ENCODE data around the gene PDE4D.

Gene PDE4D

DNA sequence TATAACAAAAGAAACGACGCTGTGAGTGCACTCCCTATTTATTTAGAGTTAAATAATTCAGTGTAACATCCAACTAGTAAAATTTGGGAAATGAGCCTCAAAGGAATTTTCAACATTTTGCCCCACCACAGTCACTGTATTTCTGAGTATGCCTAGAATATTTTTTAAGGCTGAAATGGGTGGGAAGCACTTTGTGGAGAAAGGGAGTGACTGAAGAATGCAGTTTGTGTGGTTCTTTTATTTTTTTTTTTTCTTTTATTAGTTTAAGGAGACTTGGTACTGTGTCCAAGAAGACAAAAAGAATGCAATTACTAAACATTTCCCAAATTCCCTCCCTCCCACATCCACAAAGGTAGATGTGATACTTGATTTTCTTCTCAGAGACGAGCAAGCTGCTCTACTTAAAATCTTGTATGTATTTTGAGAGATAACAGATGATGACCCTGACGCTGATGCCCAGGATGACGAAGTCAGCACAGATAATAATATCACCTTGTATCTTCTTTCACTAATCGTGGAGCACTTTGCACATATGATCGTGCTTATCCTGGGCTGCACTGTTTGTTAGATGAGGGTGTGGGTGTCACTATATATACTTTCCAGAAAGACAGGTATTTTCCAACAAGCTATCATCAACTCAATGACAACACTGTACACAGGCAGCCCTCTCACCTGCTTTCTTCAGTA lies 724.3 kb downstream of the PDE4D start:
- no peak overlapping the region for H3K4me3 ChIP-seq (ENCODE audit: low read depth in 1 of 2, low read length in 2 of 2)
- H3K27me3 ChIP-seq (ENCODE audit: control insufficient read depth in 1 of 2, insufficient read depth in 2 of 2, low read length in 2 of 2) = no peaks in the 10 kb centered on the region
- H3K9ac ChIP-seq (ENCODE audit: low read depth in 1 of 2, low read length in 2 of 2) = no peak overlapping the region
- H3K9me3 ChIP-seq (ENCODE audit: control insufficient read depth in 1 of 2, low read length in 2 of 2) = no peaks in the 10 kb centered on the region
- no peaks in the 10 kb centered on the region for H3K4me1 ChIP-seq (ENCODE audit: control insufficient read depth in 1 of 2, insufficient read depth in 2 of 2, low read length in 2 of 2)
- no peaks in the 10 kb centered on the region for H3K36me3 ChIP-seq (ENCODE audit: control insufficient read depth in 1 of 2, insufficient read depth in 2 of 2, low read length in 2 of 2)
- no peak overlapping the region for H3K27ac ChIP-seq (ENCODE audit: low read depth, low read length)

DNA sequence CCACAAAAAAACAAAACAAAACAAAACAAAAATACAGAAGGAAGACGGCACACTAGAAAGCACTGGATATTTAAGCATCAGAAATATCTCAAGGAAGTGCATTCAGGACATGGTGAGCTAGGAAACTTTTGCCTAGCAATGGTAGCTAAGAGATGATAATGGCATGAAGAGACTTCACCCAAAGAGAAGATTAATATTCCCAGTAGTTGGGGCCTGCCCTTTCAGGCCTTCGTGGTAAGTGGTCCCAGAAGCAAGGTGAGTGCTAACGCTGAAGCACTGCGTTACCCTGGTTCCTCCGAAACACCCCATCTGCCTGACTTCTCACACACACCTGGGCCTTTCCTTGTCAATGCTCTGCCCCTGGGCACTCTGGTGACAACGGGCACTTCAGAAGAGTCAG lies 725.5 kb downstream of the PDE4D start:
- Histone ChIP-seq H3K27ac (ENCODE audit: low read depth, low read length) (no peak overlapping the region), H3K9me3 (ENCODE audit: control insufficient read depth in 1 of 2, low read length in 2 of 2) (no peaks in the 10 kb centered on the region), H3K4me1 (ENCODE audit: control insufficient read depth in 1 of 2, insufficient read depth in 2 of 2, low read length in 2 of 2) (no peaks in the 10 kb centered on the region), H3K27me3 (ENCODE audit: control insufficient read depth in 1 of 2, insufficient read depth in 2 of 2, low read length in 2 of 2) (no peaks in the 10 kb centered on the region), H3K36me3 (ENCODE audit: control insufficient read depth in 1 of 2, insufficient read depth in 2 of 2, low read length in 2 of 2) (no peaks in the 10 kb centered on the region), H3K4me3 (ENCODE audit: low read depth in 1 of 2, low read length in 2 of 2) (no peak overlapping the region), H3K9ac (ENCODE audit: low read depth in 1 of 2, low read length in 2 of 2) (no peak overlapping the region)

DNA sequence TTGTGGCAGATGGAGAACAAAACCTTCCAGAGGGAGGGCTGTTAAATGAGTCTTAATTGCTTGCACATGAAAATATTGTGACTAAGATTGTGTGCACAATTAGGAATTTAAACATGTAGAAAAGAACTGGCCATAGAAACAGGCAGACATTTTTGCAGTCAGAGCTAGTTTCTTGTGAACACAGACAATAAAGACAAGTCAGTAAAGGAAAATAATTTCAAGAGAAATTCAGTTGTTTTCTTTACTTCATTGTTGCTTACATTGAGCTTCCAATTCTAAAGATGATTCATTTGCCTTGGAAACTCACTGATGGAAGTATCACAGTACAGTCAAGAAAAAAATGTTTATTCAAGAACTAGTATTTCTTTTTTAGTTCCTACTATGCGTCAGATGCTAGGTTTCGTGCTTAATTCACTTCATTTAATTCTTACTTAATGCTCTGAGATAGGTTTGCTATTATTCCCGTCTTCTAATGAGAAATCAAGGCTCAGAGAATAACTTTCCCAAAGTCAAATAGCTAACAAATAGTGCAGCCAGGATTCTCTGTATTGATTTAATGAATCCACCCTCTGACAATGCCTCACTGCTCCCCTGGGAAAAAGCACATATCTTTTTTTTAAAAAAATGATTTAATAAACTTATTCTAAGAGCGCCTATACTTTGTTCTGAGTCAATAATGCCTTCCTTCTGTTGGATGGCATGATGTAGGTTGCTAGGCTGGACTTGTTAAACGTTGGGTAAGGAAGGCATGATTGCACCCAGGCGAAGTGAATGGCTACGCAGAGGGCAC lies 729.3 kb downstream of the PDE4D start:
- H3K9ac ChIP-seq (ENCODE audit: low read depth in 1 of 2, low read length in 2 of 2) = no peak overlapping the region
- H3K4me3 ChIP-seq (ENCODE audit: low read depth in 1 of 2, low read length in 2 of 2) = no peak overlapping the region
- H3K4me1 ChIP-seq (ENCODE audit: control insufficient read depth in 1 of 2, insufficient read depth in 2 of 2, low read length in 2 of 2) = no peaks in the 10 kb centered on the region

DNA sequence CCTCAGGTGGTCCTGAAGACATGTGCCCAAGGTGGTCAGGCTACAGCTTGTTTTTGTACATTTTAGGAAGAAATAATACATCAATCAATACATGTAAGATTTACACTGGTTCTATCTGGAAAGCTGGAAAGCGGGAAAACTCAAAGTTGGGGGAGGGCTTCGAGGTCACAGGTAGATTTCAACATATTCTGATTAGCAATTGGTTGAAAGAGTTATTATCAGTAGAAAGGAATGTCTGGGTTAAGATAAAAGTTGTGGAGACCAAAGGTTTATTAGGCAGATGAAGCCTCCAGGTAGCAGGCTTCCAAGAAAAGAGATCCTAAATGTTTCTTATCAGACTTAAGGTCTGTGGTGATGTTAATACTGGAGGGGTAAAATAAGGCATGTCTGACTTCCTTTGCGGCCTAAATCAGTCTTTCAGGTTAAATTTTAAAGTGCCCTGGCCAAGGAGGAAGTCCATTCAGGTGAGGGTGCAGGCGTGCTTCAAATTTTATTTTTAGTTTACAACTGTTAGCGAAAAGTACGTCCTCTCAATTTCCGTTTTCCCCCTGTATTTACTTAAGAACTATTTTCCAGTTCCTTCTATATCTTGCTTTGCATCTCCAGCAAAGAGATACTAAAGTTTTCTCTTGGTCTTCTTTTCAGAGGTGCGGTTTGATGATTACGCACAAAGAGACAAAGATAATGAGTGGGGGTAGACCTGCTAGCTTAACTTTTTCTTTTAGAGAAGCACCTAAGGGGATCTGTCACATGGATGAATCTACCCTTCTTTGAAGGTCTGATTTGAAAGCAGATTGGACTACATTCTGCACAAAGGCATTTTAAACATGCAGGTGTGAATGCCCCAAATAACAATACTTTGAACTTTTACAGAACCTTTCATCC lies 732.1 kb downstream of the PDE4D start:
- no peak overlapping the region for H3K4me3 ChIP-seq (ENCODE audit: low read depth in 1 of 2, low read length in 2 of 2)
- no peaks in the 10 kb centered on the region for H3K4me1 ChIP-seq (ENCODE audit: control insufficient read depth in 1 of 2, insufficient read depth in 2 of 2, low read length in 2 of 2)
- no peak overlapping the region for H3K9ac ChIP-seq (ENCODE audit: low read depth in 1 of 2, low read length in 2 of 2)
- no peaks in the 10 kb centered on the region for H3K27me3 ChIP-seq (ENCODE audit: control insufficient read depth in 1 of 2, insufficient read depth in 2 of 2, low read length in 2 of 2)
- H3K9me3 ChIP-seq (ENCODE audit: control insufficient read depth in 1 of 2, low read length in 2 of 2) = no peaks in the 10 kb centered on the region
- H3K36me3 ChIP-seq (ENCODE audit: control insufficient read depth in 1 of 2, insufficient read depth in 2 of 2, low read length in 2 of 2) = no peaks in the 10 kb centered on the region
- H3K27ac ChIP-seq (ENCODE audit: low read depth, low read length) = no peak overlapping the region

More for the DNA sequence above, 729.3 kb downstream of the PDE4D start:
- H3K9me3 ChIP-seq (ENCODE audit: control insufficient read depth in 1 of 2, low read length in 2 of 2) = no peaks in the 10 kb centered on the region
- no peaks in the 10 kb centered on the region for H3K36me3 ChIP-seq (ENCODE audit: control insufficient read depth in 1 of 2, insufficient read depth in 2 of 2, low read length in 2 of 2)
- no peak overlapping the region for H3K27ac ChIP-seq (ENCODE audit: low read depth, low read length)
- H3K27me3 ChIP-seq (ENCODE audit: control insufficient read depth in 1 of 2, insufficient read depth in 2 of 2, low read length in 2 of 2) = no peaks in the 10 kb centered on the region

DNA sequence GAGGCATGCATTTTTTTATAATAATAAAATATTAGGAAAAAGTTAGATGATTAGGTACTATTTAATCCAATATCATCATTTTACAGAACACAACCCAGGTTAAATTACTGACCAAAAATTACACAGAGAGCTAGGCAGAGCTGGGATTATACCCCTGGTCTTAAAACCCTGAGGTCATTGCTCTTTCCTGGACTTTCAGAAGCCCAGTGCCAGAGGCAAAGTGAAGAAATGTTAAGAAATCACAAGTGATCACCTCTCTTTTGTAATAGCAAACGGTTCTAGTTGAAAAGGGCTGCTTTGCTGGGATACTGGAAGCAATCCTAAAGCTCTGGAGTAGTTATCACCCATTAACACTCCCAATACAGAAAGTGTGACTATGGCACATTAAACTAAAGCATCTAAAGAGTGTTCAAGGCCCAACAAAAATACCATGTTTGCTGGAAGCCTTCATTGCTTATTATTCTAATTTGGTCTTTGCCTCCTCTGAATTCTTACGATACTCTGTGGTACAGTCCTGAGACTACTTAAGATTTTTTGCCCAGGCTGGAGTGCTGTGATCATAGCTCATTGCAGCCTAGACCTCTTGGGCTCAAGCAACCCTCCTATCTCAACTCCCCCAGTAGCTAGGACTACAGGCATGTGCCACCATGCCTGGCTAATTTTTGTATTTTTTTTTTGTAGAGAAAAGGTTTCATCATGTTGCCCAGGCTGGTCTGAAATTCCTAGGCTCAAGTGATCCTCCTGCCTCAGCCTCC lies 734.7 kb downstream of the PDE4D start:
- Histone ChIP-seq H3K4me1 (ENCODE audit: control insufficient read depth in 1 of 2, insufficient read depth in 2 of 2, low read length in 2 of 2) (no peaks in the 10 kb centered on the region), H3K27ac (ENCODE audit: low read depth, low read length) (no peak overlapping the region), H3K9ac (ENCODE audit: low read depth in 1 of 2, low read length in 2 of 2) (no peak overlapping the region), H3K4me3 (ENCODE audit: low read depth in 1 of 2, low read length in 2 of 2) (no peak overlapping the region), H3K27me3 (ENCODE audit: control insufficient read depth in 1 of 2, insufficient read depth in 2 of 2, low read length in 2 of 2) (no peaks in the 10 kb centered on the region), H3K9me3 (ENCODE audit: control insufficient read depth in 1 of 2, low read length in 2 of 2) (no peaks in the 10 kb centered on the region), H3K36me3 (ENCODE audit: control insufficient read depth in 1 of 2, insufficient read depth in 2 of 2, low read length in 2 of 2) (no peaks in the 10 kb centered on the region)

DNA sequence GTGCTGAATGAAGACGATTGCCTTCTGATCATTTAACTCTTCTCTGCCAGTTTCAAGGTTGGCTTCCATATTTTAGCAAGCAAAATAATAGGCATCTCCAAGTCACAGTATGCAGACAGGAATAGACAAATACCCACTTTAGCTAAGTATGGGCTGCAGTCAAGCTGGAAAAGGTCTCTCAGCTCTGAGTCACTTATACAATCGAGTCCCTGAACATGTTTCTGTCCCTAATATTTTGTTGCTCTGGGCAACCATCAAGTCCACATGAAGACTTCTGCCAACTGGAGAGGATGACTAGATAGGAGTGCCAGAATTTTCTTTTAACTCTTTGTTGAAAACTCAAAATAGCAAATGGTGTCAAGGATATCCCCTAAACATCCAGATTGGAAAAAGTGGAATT lies 735.4 kb downstream of the PDE4D start:
- Histone ChIP-seq H3K27ac (ENCODE audit: low read depth, low read length) (no peak overlapping the region), H3K4me1 (ENCODE audit: control insufficient read depth in 1 of 2, insufficient read depth in 2 of 2, low read length in 2 of 2) (no peaks in the 10 kb centered on the region), H3K4me3 (ENCODE audit: low read depth in 1 of 2, low read length in 2 of 2) (no peak overlapping the region), H3K9ac (ENCODE audit: low read depth in 1 of 2, low read length in 2 of 2) (no peak overlapping the region), H3K9me3 (ENCODE audit: control insufficient read depth in 1 of 2, low read length in 2 of 2) (no peaks in the 10 kb centered on the region), H3K36me3 (ENCODE audit: control insufficient read depth in 1 of 2, insufficient read depth in 2 of 2, low read length in 2 of 2) (no peaks in the 10 kb centered on the region), H3K27me3 (ENCODE audit: control insufficient read depth in 1 of 2, insufficient read depth in 2 of 2, low read length in 2 of 2) (no peaks in the 10 kb centered on the region)

DNA sequence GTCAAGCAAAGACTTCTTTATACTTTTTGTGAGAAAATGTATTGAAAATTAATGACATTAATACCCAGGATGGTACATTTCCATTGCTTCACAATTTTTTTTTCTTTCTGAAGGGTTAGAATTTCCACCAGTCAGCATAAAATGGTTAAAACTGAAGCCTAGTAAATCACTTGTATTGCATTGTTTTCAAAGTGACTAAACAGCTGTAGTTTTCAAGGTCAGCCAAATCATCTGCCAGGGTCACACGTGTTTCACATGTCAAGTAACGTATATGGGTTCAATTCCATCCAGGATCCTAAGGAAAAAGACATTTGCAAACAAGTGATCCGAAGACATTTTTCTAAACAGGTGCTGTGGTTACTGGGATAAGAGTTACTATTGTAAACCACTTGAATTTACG lies 736.5 kb downstream of the PDE4D start:
- H3K27ac ChIP-seq (ENCODE audit: low read depth, low read length) = no peak overlapping the region
- H3K36me3 ChIP-seq (ENCODE audit: control insufficient read depth in 1 of 2, insufficient read depth in 2 of 2, low read length in 2 of 2) = no peaks in the 10 kb centered on the region
- no peak overlapping the region for H3K4me3 ChIP-seq (ENCODE audit: low read depth in 1 of 2, low read length in 2 of 2)
- H3K9me3 ChIP-seq (ENCODE audit: control insufficient read depth in 1 of 2, low read length in 2 of 2) = no peaks in the 10 kb centered on the region
- H3K4me1 ChIP-seq (ENCODE audit: control insufficient read depth in 1 of 2, insufficient read depth in 2 of 2, low read length in 2 of 2) = no peaks in the 10 kb centered on the region
- no peaks in the 10 kb centered on the region for H3K27me3 ChIP-seq (ENCODE audit: control insufficient read depth in 1 of 2, insufficient read depth in 2 of 2, low read length in 2 of 2)
- no peak overlapping the region for H3K9ac ChIP-seq (ENCODE audit: low read depth in 1 of 2, low read length in 2 of 2)

DNA sequence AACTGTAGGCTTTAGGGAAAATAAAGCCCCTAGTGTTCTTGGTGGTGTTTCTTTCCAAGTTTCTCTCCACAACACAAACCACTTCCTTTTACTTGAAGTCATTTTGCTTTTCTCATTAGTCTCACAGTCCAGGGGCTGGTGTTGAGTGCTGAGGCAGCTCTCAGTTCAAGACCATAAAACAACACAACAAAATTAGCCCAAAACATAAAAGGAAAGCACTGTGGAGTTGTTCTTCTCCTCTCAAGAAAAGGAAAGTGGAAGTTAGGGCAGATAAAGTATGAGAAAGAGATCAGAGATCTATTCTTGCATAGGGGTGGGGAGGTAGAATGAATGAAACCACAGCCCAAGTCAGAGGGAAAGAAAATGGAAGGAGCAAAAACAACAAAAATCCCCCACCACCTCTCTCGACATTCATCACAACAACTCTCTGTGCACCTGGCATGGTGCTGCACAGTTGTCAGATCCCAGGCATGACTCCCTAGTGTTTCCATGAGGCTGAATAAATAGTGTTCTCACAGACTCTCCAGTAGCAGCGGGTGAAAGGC lies 740.8 kb downstream of the PDE4D start:
- Histone ChIP-seq H3K36me3 (ENCODE audit: control insufficient read depth in 1 of 2, insufficient read depth in 2 of 2, low read length in 2 of 2) (no peaks in the 10 kb centered on the region), H3K27me3 (ENCODE audit: control insufficient read depth in 1 of 2, insufficient read depth in 2 of 2, low read length in 2 of 2) (no peaks in the 10 kb centered on the region), H3K4me1 (ENCODE audit: control insufficient read depth in 1 of 2, insufficient read depth in 2 of 2, low read length in 2 of 2) (no peaks in the 10 kb centered on the region), H3K9me3 (ENCODE audit: control insufficient read depth in 1 of 2, low read length in 2 of 2) (no peaks in the 10 kb centered on the region), H3K9ac (ENCODE audit: low read depth in 1 of 2, low read length in 2 of 2) (no peak overlapping the region), H3K27ac (ENCODE audit: low read depth, low read length) (no peak overlapping the region), H3K4me3 (ENCODE audit: low read depth in 1 of 2, low read length in 2 of 2) (no peak overlapping the region)

DNA sequence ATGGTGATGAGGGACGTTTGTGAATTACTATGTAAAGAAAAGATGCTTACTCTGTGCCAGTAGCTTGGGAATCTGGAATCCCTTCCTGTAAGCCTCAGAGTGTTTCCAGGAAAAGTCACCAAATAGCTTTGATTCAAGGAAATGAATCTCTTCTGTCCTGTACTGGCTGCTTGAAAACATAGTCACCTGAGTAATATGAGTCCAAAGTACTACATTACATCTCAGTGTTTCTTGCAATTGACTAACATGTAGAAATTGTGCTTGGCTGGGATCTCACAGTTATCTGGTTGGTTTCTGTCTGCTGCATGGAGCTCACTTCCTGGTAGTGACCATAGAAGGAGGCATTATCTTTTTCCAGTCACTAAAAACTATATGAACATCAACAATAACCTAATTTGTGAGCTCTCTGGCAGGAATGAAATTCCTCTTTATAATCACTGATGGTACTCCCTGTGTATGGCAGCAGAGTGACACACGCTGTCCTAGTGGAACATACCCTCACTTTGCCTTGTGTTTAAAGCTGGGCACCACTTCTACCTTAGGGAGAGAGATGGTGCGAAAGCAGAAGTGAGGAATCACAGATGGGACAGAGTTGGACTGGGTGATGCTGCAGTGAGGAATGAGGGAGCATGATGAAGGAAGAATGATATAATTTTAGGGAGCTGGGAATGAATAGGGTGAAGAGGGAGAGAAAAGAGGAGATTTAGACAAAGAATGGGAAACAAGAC lies 742.2 kb downstream of the PDE4D start:
- Histone ChIP-seq H3K27me3 (ENCODE audit: control insufficient read depth in 1 of 2, insufficient read depth in 2 of 2, low read length in 2 of 2) (no peaks in the 10 kb centered on the region), H3K9ac (ENCODE audit: low read depth in 1 of 2, low read length in 2 of 2) (no peak overlapping the region), H3K27ac (ENCODE audit: low read depth, low read length) (no peak overlapping the region)

More for the DNA sequence above, 742.2 kb downstream of the PDE4D start:
- H3K4me1 ChIP-seq (ENCODE audit: control insufficient read depth in 1 of 2, insufficient read depth in 2 of 2, low read length in 2 of 2) = no peaks in the 10 kb centered on the region
- H3K9me3 ChIP-seq (ENCODE audit: control insufficient read depth in 1 of 2, low read length in 2 of 2) = no peaks in the 10 kb centered on the region
- H3K36me3 ChIP-seq (ENCODE audit: control insufficient read depth in 1 of 2, insufficient read depth in 2 of 2, low read length in 2 of 2) = no peaks in the 10 kb centered on the region
- no peak overlapping the region for H3K4me3 ChIP-seq (ENCODE audit: low read depth in 1 of 2, low read length in 2 of 2)

Measured in duodenal mucosa (tissue), 2 donors.